NB4 (cell line): ENCODE data around the gene NPAS2.

Experiments used
- CTCF ChIP-seq: IDR thresholded peaks from one replicate; pipeline ENCODE4 v1.5.1; 2012; ENCODE audit warnings: low read depth, low read length
- MAX ChIP-seq: IDR thresholded peaks from 2 replicates; pipeline ENCODE4 v1.6.1; 2011; ENCODE audit warnings: low read depth, low read length
- MYC ChIP-seq: IDR thresholded peaks from 2 replicates; pipeline ENCODE4 v1.6.1; 2011; ENCODE audit warnings: low read depth, low read length
- POLR2A ChIP-seq: IDR thresholded peaks from 2 replicates; pipeline ENCODE4 v1.6.1; 2011; ENCODE audit warnings: mild to moderate bottlenecking; ENCODE audit not compliant: insufficient read length; ENCODE audit errors: extremely low read depth

GRCh38 chr2:100983201-100983600 is 163.3 kb downstream of the NPAS2 start:
- TF ChIP-seq CTCF (no peak), POLR2A (no peak), MYC (no peak), MAX (no peak)
